Measurements from ENCODE around the gene MMP13.

DNA sequence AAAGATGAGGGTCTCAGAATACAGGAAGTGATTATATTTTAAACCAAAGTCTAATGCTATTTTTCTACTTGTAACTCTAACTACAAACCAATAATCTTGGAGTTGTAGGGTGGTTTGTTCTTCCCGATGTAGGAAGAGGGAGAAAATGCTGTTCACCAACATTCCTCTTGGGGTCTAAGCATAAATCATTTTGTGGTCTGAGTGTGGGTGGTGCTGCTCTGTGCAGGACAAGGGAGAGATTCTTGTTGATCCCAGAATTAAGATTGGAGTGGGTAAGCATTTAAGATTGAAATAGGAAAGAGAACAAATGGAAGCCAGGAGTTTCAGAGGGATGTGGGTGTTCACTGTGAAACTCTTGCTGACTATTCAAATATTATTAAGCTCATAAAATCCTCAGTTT is 38.6 kb upstream of the MMP13 start:
- TF ChIP-seq, protein P1, sequence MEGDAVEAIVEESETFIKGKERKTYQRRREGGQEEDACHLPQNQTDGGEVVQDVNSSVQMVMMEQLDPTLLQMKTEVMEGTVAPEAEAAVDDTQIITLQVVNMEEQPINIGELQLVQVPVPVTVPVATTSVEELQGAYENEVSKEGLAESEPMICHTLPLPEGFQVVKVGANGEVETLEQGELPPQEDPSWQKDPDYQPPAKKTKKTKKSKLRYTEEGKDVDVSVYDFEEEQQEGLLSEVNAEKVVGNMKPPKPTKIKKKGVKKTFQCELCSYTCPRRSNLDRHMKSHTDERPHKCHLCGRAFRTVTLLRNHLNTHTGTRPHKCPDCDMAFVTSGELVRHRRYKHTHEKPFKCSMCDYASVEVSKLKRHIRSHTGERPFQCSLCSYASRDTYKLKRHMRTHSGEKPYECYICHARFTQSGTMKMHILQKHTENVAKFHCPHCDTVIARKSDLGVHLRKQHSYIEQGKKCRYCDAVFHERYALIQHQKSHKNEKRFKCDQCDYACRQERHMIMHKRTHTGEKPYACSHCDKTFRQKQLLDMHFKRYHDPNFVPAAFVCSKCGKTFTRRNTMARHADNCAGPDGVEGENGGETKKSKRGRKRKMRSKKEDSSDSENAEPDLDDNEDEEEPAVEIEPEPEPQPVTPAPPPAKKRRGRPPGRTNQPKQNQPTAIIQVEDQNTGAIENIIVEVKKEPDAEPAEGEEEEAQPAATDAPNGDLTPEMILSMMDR (IDR thresholded peaks at IDR 0.05): no peak
- no peak for TF ChIP-seq EZH2 (IDR thresholded peaks at IDR 0.05; ENCODE audit: borderline replicate concordance, insufficient read depth, low read depth, low read length, poor library complexity, severe bottlenecking)

Data from B cell (primary cell).